ENCODE data around the gene RIIAD1. TPM values are rescaled to one million over a fixed set of nuclear protein-coding genes. Genes with fewer than 3 reads are reported as not detected.
A peak's percentile ranks its signal among the peaks of the same experiment; 100 is the strongest.
"Not testable (repeated sequence)": the region's sequence is repeated elsewhere in the genome, so short reads cannot be mapped to it uniquely, and the experiment has no call there.

RIIAD1 gene
- total and polyA plus RNA-seq, 7 donors = 0.34 to 5.2 (median 2.6) TPM; not detected in 2

GRCh38 chr1:151762941-151763921, 41.9 kb downstream of the RIIAD1 start, which contains the start of gene MRPL9:
Gene MRPL9, minus strand, starts transcription at chr1:151763496. Its CDS starts 17 bp downstream, at chr1:151763479.
- WGBS, 3 donors = 0 to 1% (median 0%) methylated on average over 68 of the region's 68 CpGs
- TF ChIP-seq CTCF (IDR thresholded peaks at IDR 0.05) = no peak
- Histone ChIP-seq H3K4me1 (peaks cover 14% of the 10 kb centered on the region), H3K4me3 (peak within 1 kb of the TSS; percentile 88), H3K9me3 (no peaks in the 10 kb centered on the region), H3K27ac (peak within 1 kb of the TSS; percentile 89), H3K27me3 (ENCODE audit: insufficient read depth in 3 of 3, low read length in 2 of 3) (no peaks in the 10 kb centered on the region), H3K36me3 (ENCODE audit: insufficient read depth in 1 of 2, low read depth in 1 of 2) (peaks cover 13 to 44% of the 10 kb centered on the region in 2 donors)
- intact Hi-C loops (cut with DNase I) = loop anchor here (5.0 to 10.0 kb wide), 2 partner anchors 72 to 74 kb away; partner anchors contain the start of genes C2CD4D (in 2 of the 2) and RORC (in 1 of the 2)
- peak; percentile 97 to 99 (median 98) for ATAC-seq
- peak; percentile 85 to 93 for DNase-seq

- H3K36me3 ChIP-seq (ENCODE audit: insufficient read depth in 1 of 2, low read depth in 1 of 2) = peaks cover 10 to 36% of the 10 kb centered on the region in 2 donors
- ATAC-seq (peak; percentile 7 to 18 (median 9)), DNase-seq (no peak)
- no peaks in the 10 kb centered on the region for H3K9me3 ChIP-seq
- 39 to 59% (median 47%) methylated on average over 10 of the region's 10 CpGs for WGBS, 3 donors
- H3K4me1 ChIP-seq = peaks cover 14% of the 10 kb centered on the region
- H3K27ac ChIP-seq = peak overlapping the region; percentile 89
- H3K4me3 ChIP-seq = peak overlapping the region; percentile 88
- intact Hi-C loops (cut with DNase I) = loop anchor here (5.0 to 10.0 kb wide), 2 partner anchors 71 to 73 kb away; partner anchors contain the start of genes C2CD4D (in 2 of the 2) and RORC (in 1 of the 2)
- no peak for TF ChIP-seq CTCF (IDR thresholded peaks at IDR 0.05)
- H3K27me3 ChIP-seq (ENCODE audit: insufficient read depth in 3 of 3, low read length in 2 of 3) = no peaks in the 10 kb centered on the region
Measured at GRCh38 chr1:151763990-151764389, 42.7 kb downstream of the RIIAD1 start.

GRCh38 chr1:151768351-151769066, 47.2 kb downstream of the RIIAD1 start:
- intact Hi-C loops (cut with DNase I) = loop anchor here in 1 of 2 donors (10.0 kb wide), 1 partner anchor 66 kb away; the partner anchor contains the start of genes C2CD4D and RORC
- H3K4me1 ChIP-seq; H3K27me3 ChIP-seq (ENCODE audit: insufficient read depth in 3 of 3, low read length in 2 of 3); H3K27ac ChIP-seq; H3K9me3 ChIP-seq; ATAC-seq; H3K4me3 ChIP-seq; DNase-seq: not testable (repeated sequence)
- 58 to 68% (median 58%) methylated on average over 2 of the region's 7 CpGs for WGBS, 3 donors
- peaks cover 0 to 12% of the 10 kb centered on the region in 2 donors for H3K36me3 ChIP-seq (ENCODE audit: insufficient read depth in 1 of 2, low read depth in 1 of 2)

GRCh38 chr1:151769270-151769669, 47.9 kb downstream of the RIIAD1 start:
- H3K36me3 ChIP-seq (ENCODE audit: insufficient read depth in 1 of 2, low read depth in 1 of 2) = peaks cover 4 to 20% of the 10 kb centered on the region in 2 donors
- not testable (repeated sequence) for H3K9me3 ChIP-seq; H3K4me3 ChIP-seq; DNase-seq; H3K27me3 ChIP-seq (ENCODE audit: insufficient read depth in 3 of 3, low read length in 2 of 3); H3K27ac ChIP-seq; ATAC-seq; H3K4me1 ChIP-seq
- 89 to 94% (median 91%) methylated on average over 17 to 34 of the region's 34 CpGs for WGBS, 3 donors
- intact Hi-C loops (cut with DNase I) = loop anchor here in 1 of 2 donors (10.0 kb wide), 1 partner anchor 66 kb away; the partner anchor contains the start of genes C2CD4D and RORC

- intact Hi-C loops (cut with DNase I) = no loop called here
- no peak for ATAC-seq
- 81 to 87% (median 85%) methylated on average over 5 of the region's 5 CpGs for WGBS, 3 donors
- TF ChIP-seq CTCF (IDR thresholded peaks at IDR 0.05) = no peak
- Histone ChIP-seq H3K27me3 (ENCODE audit: insufficient read depth in 3 of 3, low read length in 2 of 3) (no peaks in the 10 kb centered on the region), H3K36me3 (ENCODE audit: insufficient read depth in 1 of 2, low read depth in 1 of 2) (peaks cover 10 to 61% of the 10 kb centered on the region in 2 donors), H3K27ac (no peak overlapping the region), H3K4me1 (no peaks in the 10 kb centered on the region), H3K4me3 (no peak overlapping the region), H3K9me3 (no peaks in the 10 kb centered on the region)
- DNase-seq = no peak
Measured at GRCh38 chr1:151773702-151774101, 52.4 kb downstream of the RIIAD1 start.

All from psoas muscle (tissue), 8 donors.